HCT116 (cell line): ENCODE measurements around the gene HIP1R. TPM values are rescaled to one million over a fixed set of nuclear protein-coding genes. Genes with fewer than 3 reads are reported as not detected.

Experiments used
- ATAC-seq: fragments of 200-7000 bp; cut with Tn5 transposase; 2 replicates; pipeline ENCODE4 v1.9.1; 2020; ENCODE audit warnings: mild to moderate bottlenecking, moderate library complexity
- BruUV-seq: library from RNA; stranded (reverse); fragments of 400-500 nt; replicated peaks from 2 replicates; lab custom pipeline; 2021; lab: Mats Ljungman, UMichigan
- CTCF ChIA-PET: fragments of 300-600 bp; sonication (Branson Sonifier 250); formaldehyde crosslinking; loops from one replicate; lab custom pipeline; 2021; ENCODE audit warnings: antibody characterized with exemption; lab: Charles Lee
- POLR2A ChIA-PET: fragments of 300-600, 350-600 bp; sonication (Branson Sonifier 250); formaldehyde crosslinking; loops from one replicate; lab custom pipeline; 2021; ENCODE audit warnings: antibody characterized with exemption; lab: Charles Lee
- RAD21 ChIA-PET, 2 experiments: fragments of 300-600 bp; sonication (Branson Sonifier 250); formaldehyde crosslinking; loops; one replicate each; lab custom pipeline; 2023; ENCODE audit warnings: low total read pairs in 2 of 2; ENCODE audit not compliant: uncharacterized antibody in 2 of 2, unreplicated experiment in 2 of 2, low non-redundant PET in 1 of 2; lab: Charles Lee
- DNase-seq: peaks from one replicate; pipeline ENCODE4 v3.0.0-alpha.2; 2010; ENCODE audit warnings: low read depth, low spot score
- H2AFZ ChIP-seq: fragments of 200-600 bp; shearing (Covaris generic), sonication (generic); 2 replicates; pipeline ENCODE4 v1.6.1; 2017; ENCODE audit warnings: low read depth, mixed run types, mixed read lengths, antibody characterized with exemption, low read length; ENCODE audit not compliant: poor library complexity, severe bottlenecking
- H3K27ac ChIP-seq: 2 replicates; pipeline ENCODE4 v1.5.1; 2012; ENCODE audit warnings: low read depth, low read length
- H3K27me3 ChIP-seq: fragments of 200-600 bp; sonication (generic); 2 replicates; pipeline ENCODE4 v1.6.1; 2016; ENCODE audit warnings: mixed run types, low read length, mixed read lengths; ENCODE audit not compliant: insufficient read depth
- H3K36me3 ChIP-seq, 2 experiments: fragments of 200-500 bp in 1 of 2; fragments of 200-600 bp in 1 of 2; sonication (Bioruptor generic) in 1 of 2; sonication (generic) in 1 of 2; 2 replicates each; pipeline versions ENCODE4 v1.5.1 to v1.6.1; 2014 to 2016; ENCODE audit warnings: low read length in 2 of 2, inconsistent platforms in 1 of 2, mixed read lengths in 1 of 2, mixed run types in 1 of 2; ENCODE audit not compliant: insufficient read depth in 2 of 2, control insufficient read depth in 1 of 2
- H3K4me1 ChIP-seq, 2 experiments: fragments of 200-600 bp in 1 of 2; sonication (generic) in 1 of 2; 2 replicates each; pipeline versions ENCODE4 v1.5.1 to v1.6.1; 2012 to 2017; ENCODE audit warnings: low read length in 2 of 2, inconsistent platforms in 1 of 2, mild to moderate bottlenecking in 1 of 2, mixed read lengths in 1 of 2, mixed run types in 1 of 2, moderate library complexity in 1 of 2; ENCODE audit not compliant: insufficient read depth in 2 of 2, control insufficient read depth in 1 of 2
- H3K4me2 ChIP-seq: fragments of 200-600 bp; sonication (generic); 2 replicates; pipeline ENCODE4 v1.6.1; 2017; ENCODE audit warnings: mixed run types, low read length, mixed read lengths
- H3K4me3 ChIP-seq, 2 experiments: fragments of 200-600 bp in 1 of 2; sonication (generic) in 1 of 2; replicated peaks in 1 of 2; 2 replicates each; pipeline ENCODE4 v1.5.1; 2011 to 2016; ENCODE audit warnings: low read length in 2 of 2, control low read depth in 1 of 2, low read depth in 1 of 2, mild to moderate bottlenecking in 1 of 2, mixed read lengths in 1 of 2, mixed run types in 1 of 2
- H3K79me2 ChIP-seq: fragments of 200-600 bp; sonication (generic); 2 replicates; pipeline ENCODE4 v1.6.1; 2017; ENCODE audit warnings: mild to moderate bottlenecking, mixed run types, low read length, moderate library complexity, mixed read lengths; ENCODE audit not compliant: insufficient read depth
- H3K9ac ChIP-seq: fragments of 200-600 bp; sonication (generic); 2 replicates; pipeline ENCODE4 v1.6.1; 2016; ENCODE audit warnings: low read length, mixed read lengths
- H3K9me2 ChIP-seq: fragments of 200-600 bp; sonication (generic), shearing (Covaris generic); 2 replicates; pipeline ENCODE4 v1.6.1; 2017; ENCODE audit warnings: mixed run types, mild to moderate bottlenecking, moderate library complexity; ENCODE audit not compliant: insufficient read depth
- H3K9me3 ChIP-seq, 2 experiments: fragments of 200-500 bp in 1 of 2; fragments of 200-600 bp in 1 of 2; sonication (Bioruptor generic) in 1 of 2; sonication (generic) in 1 of 2; 2 replicates each; pipeline ENCODE4 v1.6.1; 2014 to 2017; ENCODE audit warnings: low read length in 2 of 2, mixed read lengths in 2 of 2, inconsistent platforms in 1 of 2, low read depth in 1 of 2, mild to moderate bottlenecking in 1 of 2, mixed run types in 1 of 2, moderate library complexity in 1 of 2; ENCODE audit not compliant: control insufficient read depth in 1 of 2, insufficient read depth in 1 of 2
- H4K20me1 ChIP-seq: fragments of 200-600 bp; sonication (generic), shearing (Covaris generic); 2 replicates; pipeline ENCODE4 v1.6.1; 2017; ENCODE audit warnings: mixed run types, mild to moderate bottlenecking, moderate library complexity; ENCODE audit not compliant: insufficient read depth
- CBX3 ChIP-seq: IDR thresholded peaks from 2 replicates; pipeline ENCODE4 v1.6.1; 2012; ENCODE audit warnings: low read depth
- CEBPB ChIP-seq: IDR thresholded peaks from 2 replicates; pipeline ENCODE4 v1.6.1; 2012; ENCODE audit warnings: low read depth
- CTCF ChIP-seq, 3 experiments: fragments of 200-600 bp in 1 of 3; sonication (generic) in 1 of 3; IDR thresholded peaks in 2 of 3; conservative IDR thresholded peaks in 1 of 3; 2 replicates each; pipeline ENCODE4 v1.5.1; 2012 to 2017; ENCODE audit warnings: low read depth in 2 of 3, low read length in 2 of 3, antibody characterized with exemption in 1 of 3, borderline replicate concordance in 1 of 3, control low read depth in 1 of 3, mild to moderate bottlenecking in 1 of 3, mixed read lengths in 1 of 3, mixed run types in 1 of 3, moderate library complexity in 1 of 3; ENCODE audit not compliant: insufficient read depth in 1 of 3
- ELF1 ChIP-seq: IDR thresholded peaks from 2 replicates; pipeline ENCODE4 v1.6.1; 2012; ENCODE audit warnings: low read depth, borderline replicate concordance
- JUND ChIP-seq: IDR thresholded peaks from 2 replicates; pipeline ENCODE4 v1.6.1; 2012
- POLR2A ChIP-seq: IDR thresholded peaks from 2 replicates; pipeline ENCODE4 v1.7.0; 2011; ENCODE audit warnings: borderline replicate concordance; ENCODE audit not compliant: insufficient read depth, insufficient read length; ENCODE audit errors: extremely low read depth
- SIN3A ChIP-seq: IDR thresholded peaks from 2 replicates; pipeline ENCODE4 v1.6.1; 2012; ENCODE audit warnings: low read depth
- SP1 ChIP-seq: IDR thresholded peaks from 2 replicates; pipeline ENCODE4 v1.6.1; 2012; ENCODE audit warnings: low read depth
- TCF7L2 ChIP-seq: IDR thresholded peaks from 2 replicates; pipeline ENCODE4 v1.7.0; 2011; ENCODE audit warnings: borderline replicate concordance, inconsistent platforms; ENCODE audit not compliant: insufficient read depth, insufficient read length; ENCODE audit errors: extremely low read depth
- YY1 ChIP-seq: IDR thresholded peaks from 2 replicates; pipeline ENCODE4 v1.6.1; 2011; ENCODE audit warnings: low read length, low read depth, moderate library complexity, mild to moderate bottlenecking; ENCODE audit not compliant: insufficient replicate concordance; ENCODE audit errors: extremely low read depth
- ZNF274 ChIP-seq: fragments of 200-500 bp; sonication (Bioruptor generic); IDR thresholded peaks from 2 replicates; pipeline ENCODE4 v1.6.1; 2014; ENCODE audit warnings: mild to moderate bottlenecking, low read depth, low read length, inconsistent platforms
- intact Hi-C: fragments of 100-400 bp; cut with micrococcal nuclease; formaldehyde crosslinking; loops from 2 replicates; pipeline ENCODE4 v1.10.0; 2022
- total RNA-seq: library from RNA; stranded (reverse); gene quantifications from one replicate; pipeline ENCODE4 v1.2.1, GENCODE V29; 2021; ENCODE audit not compliant: unreplicated experiment
- TF ChIP-seq, protein P1 (sequence below): IDR thresholded peaks from 2 replicates; pipeline ENCODE4 v1.6.1; 2012; ENCODE audit warnings: low read depth

The HIP1R gene
- total RNA-seq, 1 experiment from 2014 or later = 57.8 TPM

DNA sequence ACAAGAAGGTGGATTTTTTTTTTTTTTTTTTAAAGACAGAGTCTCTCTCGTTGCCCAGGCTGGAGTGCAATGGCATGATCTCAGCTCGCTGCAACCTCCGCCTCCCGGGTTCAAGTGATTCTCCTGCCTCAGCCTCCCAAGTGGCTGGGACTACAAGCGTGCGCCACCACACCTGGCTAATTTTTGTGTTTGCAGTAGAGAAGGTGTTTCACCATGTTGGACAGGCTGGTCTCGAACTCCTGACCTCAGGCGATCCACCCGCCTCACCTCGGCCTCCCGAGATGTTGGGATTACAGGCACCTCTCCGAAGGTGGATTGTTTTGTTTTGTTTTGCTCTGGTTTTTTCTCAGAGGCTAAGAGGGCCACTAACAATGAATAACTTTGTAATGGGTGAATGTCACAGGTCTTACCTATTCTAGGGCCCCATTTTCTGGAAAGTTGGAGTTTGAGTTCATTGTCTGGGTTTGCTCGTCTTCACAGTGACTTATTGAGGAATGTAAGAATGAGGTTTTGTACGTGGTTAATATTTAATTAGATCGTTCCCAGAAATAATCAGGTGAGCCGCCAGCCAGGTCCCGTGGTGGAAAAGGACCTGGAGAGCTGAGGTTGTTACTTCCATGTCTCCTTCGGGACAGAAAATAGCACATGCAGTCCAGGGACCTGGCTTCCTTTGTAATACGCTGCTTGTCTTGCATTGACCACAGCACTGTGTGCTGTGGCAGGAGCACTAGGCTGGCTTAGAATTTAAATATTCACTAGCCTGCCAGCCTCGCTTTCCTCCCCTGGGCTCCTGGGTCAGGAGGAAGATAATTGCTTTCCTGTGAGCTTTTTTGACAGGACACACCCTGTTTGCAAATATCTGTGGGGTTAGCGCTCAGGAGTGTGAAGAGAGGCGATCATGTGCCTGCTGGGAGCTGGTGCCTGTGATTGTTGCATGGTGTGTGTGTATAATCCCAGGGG is 2.3 kb downstream of the HIP1R start:
- H3K4me2 ChIP-seq = no peak overlapping the region
- RAD21 ChIA-PET = no interaction called here

More for the DNA sequence above, 2.3 kb downstream of the HIP1R start:
- peaks cover 62% of the 10 kb centered on the region for H3K79me2 ChIP-seq
- no peaks in the 10 kb centered on the region for H3K9me2 ChIP-seq
- ATAC-seq (no peak), DNase-seq (no peak)
- no peak overlapping the region for H3K27ac ChIP-seq
- intact Hi-C loops = no loop called here
- BruUV-seq = no TSS peak
- H3K36me3 ChIP-seq = peaks cover 0 to 5% of the 10 kb centered on the region in 2 experiments; a peak in 1 of 4 replicates
- H4K20me1 ChIP-seq = no peaks in the 10 kb centered on the region; the same call in 1 of the 2 replicates
- no peak overlapping the region for H3K4me3 ChIP-seq
- CTCF ChIA-PET = no interaction called here
- peaks cover 36 to 63% of the 10 kb centered on the region in 2 experiments for H3K4me1 ChIP-seq
- H3K9ac ChIP-seq = no peak overlapping the region
- no peak overlapping the region for H2AFZ ChIP-seq
- no peak for TF ChIP-seq SP1
- no peak for TF ChIP-seq TCF7L2
- no peak for TF ChIP-seq YY1
- TF ChIP-seq CEBPB = no peak
- no peak for TF ChIP-seq CBX3
- no peak for TF ChIP-seq CTCF (IDR thresholded peaks at IDR 0.05 in 2 of 3, conservative IDR thresholded peaks at IDR 0.05 in 1 of 3; ENCODE audit: borderline replicate concordance in 1 of 3, insufficient read depth in 1 of 3, low read depth in 2 of 3, low read length in 2 of 3)
- no peak for TF ChIP-seq ZNF274
- TF ChIP-seq, protein P1, sequence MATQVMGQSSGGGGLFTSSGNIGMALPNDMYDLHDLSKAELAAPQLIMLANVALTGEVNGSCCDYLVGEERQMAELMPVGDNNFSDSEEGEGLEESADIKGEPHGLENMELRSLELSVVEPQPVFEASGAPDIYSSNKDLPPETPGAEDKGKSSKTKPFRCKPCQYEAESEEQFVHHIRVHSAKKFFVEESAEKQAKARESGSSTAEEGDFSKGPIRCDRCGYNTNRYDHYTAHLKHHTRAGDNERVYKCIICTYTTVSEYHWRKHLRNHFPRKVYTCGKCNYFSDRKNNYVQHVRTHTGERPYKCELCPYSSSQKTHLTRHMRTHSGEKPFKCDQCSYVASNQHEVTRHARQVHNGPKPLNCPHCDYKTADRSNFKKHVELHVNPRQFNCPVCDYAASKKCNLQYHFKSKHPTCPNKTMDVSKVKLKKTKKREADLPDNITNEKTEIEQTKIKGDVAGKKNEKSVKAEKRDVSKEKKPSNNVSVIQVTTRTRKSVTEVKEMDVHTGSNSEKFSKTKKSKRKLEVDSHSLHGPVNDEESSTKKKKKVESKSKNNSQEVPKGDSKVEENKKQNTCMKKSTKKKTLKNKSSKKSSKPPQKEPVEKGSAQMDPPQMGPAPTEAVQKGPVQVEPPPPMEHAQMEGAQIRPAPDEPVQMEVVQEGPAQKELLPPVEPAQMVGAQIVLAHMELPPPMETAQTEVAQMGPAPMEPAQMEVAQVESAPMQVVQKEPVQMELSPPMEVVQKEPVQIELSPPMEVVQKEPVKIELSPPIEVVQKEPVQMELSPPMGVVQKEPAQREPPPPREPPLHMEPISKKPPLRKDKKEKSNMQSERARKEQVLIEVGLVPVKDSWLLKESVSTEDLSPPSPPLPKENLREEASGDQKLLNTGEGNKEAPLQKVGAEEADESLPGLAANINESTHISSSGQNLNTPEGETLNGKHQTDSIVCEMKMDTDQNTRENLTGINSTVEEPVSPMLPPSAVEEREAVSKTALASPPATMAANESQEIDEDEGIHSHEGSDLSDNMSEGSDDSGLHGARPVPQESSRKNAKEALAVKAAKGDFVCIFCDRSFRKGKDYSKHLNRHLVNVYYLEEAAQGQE = no peak
- no peak for TF ChIP-seq POLR2A
- TF ChIP-seq JUND = no peak
- no peak for TF ChIP-seq SIN3A
- no peak for TF ChIP-seq ELF1
- no peaks in the 10 kb centered on the region for H3K9me3 ChIP-seq
- POLR2A ChIA-PET = no interaction called here
- no peaks in the 10 kb centered on the region for H3K27me3 ChIP-seq
